NCI-H82 treated with DMSO at 0.1 percent for 48 hours (cell line): ENCODE results near the gene EIF4E.

Experiments used
- DNase-seq: peaks from one replicate; lab custom pipeline; 2025; ENCODE audit not compliant: unreplicated experiment; lab: John Stamatoyannopoulos, UW

EIF4E gene, protein sequence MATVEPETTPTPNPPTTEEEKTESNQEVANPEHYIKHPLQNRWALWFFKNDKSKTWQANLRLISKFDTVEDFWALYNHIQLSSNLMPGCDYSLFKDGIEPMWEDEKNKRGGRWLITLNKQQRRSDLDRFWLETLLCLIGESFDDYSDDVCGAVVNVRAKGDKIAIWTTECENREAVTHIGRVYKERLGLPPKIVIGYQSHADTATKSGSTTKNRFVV

DNA sequence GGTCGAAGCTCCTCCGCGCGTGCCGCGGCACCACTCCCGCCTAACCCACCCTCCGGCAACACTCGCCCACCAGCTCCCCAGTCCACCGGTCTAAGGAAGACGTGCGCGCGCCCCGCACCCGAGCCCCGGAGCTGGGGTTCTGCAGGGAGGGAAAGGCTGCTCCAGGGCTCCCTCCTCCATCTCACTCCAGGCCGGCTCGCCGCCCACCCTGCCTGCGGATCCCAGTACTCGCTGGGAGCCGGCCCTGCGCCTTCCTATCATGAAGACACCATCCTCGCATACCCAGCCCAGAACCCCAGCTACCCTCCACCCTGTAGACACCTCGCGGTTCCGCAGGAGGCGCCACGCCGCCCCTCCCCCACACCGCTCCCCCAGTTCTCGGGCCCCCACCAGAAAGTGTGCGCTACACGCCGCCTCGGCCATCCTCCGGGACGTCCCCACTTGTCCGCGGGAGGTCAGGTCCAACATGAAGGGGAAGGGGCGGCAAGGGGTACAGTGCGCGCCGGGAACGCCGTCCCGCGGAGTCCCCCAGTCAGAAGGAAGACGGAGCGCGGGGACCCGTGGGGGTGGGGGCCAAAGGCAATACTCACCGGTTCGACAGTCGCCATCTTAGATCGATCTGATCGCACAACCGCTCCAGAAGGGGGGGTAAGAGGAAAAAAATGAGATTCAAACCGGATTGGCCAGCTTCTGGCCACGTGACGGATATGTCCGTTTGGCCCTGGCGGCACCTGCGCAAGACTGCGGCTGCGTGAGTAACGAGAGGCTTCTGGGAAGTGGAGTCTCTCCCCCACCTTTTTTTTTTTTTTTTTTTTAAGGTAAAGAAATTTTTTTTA is at the start of gene EIF4E:
TSS of gene EIF4E (minus strand) at position 629 of the 836 bp plus-strand sequence. CDS start at position 608, 21 bp downstream.
- peak; percentile 87 for DNase-seq

DNA sequence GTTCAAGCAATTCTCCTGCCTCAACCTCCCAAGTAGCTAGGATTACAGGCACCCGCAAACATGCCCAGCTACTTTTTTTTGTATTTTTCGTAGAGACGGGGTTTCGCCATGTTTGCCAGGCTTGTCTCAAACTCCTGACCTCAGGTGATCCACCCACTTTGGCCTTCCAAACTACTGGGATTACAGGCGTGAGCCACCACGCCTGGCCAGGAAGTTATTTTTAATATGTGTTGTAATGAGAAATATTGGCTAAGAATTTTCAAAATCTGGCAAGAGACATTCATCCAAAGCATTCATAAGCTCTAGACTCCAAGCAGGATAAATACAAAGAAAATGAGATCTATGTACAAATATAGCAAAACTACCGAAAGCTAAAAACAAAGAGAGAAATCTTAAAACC is 48.6 kb upstream of the EIF4E start:
- DNase-seq, result no peak

DNA sequence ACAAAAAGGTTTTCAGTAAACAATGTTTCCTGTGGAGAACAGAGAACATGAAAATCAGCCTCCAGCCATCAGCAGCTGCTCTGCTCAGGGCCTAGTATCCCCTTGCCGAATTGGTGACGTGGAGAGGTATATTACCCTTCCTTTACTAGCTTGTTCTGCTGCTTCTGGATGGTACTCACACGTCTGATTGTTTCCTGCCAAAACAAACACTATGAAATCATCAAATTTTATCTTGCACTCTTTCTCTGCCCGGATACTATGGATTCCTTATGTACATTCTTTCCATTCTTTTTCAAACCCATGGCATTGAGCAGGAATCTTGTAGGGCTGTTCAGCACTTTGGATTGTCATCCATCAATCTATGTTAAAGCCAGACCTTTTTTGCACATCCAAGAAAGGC is 47.8 kb upstream of the EIF4E start:
- DNase-seq, result no peak

DNA sequence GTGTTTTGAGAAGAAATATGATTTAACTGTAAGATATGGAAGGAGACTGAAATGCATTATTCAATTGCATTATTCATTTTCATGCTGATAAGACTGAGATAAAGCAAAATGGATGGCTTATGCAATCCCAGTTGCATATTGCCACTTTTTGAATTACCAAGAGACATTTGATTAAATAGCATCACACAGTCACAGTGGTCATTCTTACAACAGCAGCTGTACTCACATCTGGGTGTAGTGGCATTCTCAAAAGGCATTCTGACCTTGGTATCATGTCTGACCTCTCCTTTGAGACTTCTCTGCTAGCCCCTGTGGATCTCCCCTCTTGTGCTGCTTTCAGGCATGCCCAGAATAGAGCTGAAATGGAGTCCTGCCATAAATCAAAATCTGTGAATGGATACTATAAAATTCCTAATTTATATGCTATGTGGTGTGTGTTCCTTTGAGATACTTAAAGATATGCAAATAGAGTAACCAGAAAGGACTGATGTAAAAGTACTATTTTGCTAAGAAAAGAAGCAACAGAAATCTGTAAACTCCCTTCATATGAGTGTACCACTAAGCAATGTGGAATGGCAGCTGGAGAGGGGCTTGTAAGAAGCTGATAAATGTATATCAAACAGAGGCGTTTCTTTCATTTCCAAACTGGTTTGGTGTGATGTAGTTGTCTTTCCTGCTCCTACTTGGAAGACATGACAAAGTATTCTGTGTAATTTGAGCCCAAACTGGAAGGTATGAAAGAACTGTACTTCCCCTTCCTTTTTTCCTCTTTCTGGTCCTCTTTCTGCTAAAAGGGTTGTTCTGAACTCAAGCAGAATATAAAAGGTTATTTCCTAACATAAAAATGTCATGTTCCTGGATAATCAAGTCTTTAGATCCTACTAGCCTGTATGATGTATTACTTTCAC is 41.2 kb upstream of the EIF4E start:
- no peak for DNase-seq

DNA sequence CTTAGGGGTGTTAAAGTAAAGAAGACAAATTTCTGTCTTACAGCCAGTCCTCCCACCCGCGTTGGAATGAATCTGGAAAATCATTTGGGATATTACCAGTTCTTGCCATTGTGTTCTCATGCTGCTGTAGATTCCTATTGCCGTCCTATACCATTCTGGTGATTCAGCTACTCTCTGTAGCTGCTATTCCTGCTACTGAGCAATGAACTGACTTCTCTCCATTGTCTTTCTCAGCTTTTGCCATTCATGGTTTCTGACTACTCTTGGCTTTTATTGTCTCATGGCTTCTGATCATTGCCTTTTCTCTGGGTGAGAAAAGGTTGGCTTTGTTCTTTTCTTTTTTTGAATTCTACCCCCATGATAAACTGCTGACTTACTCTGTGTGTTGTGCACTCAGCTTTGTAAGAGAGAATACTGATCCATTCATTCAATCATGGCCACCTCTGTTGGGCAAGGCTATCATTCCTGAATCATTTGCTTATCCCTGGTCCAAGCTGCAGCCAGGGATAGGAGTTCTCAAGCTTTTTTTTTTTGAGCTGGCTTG is 38.9 kb upstream of the EIF4E start:
- no peak for DNase-seq

DNA sequence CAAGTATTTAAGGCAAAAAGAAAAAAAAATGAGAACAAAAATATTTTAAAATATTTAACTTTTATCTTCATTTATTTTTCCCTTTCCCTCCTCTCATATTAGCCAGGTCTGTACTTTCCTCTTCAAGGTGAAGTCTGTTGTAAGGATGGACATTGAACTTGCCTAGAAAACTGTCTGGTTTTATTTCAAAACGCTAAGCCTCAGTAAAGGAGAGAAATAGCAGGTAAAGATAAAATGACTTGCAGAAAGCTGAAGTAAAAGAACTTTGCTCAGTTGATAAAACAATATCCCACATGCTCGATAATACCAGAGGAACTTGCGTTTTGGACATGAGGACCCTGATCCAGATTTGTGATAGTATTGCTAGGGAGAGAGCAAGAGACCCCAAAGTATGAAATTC is 38.0 kb upstream of the EIF4E start:
- DNase-seq, result no peak

DNA sequence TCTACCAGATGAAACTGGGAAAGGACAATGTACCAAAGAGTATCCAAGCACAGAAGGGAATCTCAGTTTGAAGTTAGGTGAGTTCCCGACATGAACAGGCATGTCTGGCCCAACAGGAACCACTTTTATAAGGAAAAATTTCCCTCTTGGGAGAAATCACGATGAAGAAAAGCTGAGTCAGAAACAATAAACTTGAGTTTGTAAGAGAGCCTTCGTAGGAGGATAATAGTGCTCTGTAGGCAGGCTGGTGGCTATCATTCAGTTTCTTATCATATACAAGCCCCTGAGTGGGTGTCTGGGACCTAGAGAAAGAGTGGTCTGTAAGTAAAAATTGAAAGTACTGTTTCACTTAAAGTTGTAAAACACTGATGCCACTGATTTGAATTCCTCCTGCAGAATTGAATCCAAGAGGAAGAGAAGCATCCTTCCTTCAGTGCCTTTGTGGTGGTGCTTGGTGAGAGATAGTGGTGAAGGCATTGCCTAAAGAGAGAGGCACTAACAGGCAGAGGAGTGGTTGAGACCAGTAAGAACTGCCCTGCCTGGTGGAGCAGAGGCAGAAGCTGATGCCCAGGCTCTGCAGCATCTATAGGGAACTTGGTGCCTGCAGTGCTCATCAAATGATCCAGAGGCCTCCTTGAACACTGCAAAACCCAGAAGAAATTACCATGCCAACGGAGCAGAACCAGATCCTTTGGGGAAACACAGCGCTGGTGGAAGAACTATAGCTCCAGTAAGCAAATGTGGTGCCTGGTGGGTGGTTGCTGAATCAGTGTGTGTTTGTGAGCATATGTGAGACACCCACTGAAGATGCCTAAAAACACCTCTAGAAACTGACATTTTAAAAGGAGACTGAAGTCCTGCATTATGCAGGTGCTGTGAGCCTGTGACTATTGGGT is 34.9 kb upstream of the EIF4E start:
- DNase-seq, result no peak

DNA sequence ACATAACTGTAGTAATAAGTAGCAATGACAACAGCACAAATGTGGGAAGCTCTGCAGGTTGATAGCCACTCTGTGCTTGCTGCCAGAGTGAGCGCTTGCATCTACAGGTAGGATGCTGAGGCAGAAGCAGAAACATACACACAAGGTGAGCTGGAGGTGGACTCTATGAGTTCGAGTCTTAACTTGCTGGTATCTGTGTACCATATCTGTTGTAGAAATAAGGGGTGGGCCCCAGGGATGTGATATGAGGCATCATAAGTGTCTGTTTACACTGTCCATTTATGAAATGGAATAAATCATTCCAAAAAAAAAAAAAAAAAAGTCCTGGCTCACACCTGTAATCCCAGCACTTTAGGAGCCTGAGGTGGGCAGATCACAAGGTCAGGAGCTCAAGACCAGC is 32.8 kb upstream of the EIF4E start:
- DNase-seq, result no peak

DNA sequence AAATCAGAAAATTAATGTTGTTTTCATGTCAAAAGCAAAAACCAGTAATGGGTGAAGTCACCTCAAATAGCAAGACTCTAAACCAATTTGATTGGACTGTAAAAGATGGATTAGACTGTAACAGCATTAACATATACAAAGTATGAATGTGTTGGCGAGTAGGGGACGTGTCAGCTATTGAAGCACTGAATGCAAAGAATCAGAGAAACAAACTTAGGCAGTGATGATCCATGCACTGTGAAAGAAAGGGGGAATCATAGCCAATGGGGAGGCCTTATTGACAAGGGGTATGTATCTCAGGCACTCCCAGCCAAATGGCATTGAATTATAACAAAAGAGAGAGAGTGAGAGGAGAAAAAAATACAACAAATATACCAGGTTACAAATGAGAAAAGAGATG is 30.5 kb upstream of the EIF4E start:
- no peak for DNase-seq

DNA sequence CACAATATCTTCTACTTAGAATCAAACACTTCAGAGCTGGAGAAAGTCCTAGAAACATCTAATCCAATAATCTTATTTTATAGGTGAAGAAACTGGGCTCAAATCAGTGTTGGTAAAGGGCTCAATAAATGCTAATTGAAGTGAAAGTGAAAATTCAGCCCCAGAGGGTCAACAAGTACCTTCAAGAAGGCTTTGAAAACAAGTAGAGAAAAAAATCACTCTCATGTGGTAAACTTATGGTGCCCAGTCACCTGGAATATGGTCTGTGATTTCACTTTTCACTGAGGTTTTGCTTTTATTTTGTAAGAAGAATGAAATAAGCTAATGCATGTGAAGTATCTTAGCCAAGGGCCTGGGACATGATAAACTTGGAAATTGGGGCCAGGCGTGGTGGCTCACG is 29.1 kb upstream of the EIF4E start:
- DNase-seq, result no peak

DNA sequence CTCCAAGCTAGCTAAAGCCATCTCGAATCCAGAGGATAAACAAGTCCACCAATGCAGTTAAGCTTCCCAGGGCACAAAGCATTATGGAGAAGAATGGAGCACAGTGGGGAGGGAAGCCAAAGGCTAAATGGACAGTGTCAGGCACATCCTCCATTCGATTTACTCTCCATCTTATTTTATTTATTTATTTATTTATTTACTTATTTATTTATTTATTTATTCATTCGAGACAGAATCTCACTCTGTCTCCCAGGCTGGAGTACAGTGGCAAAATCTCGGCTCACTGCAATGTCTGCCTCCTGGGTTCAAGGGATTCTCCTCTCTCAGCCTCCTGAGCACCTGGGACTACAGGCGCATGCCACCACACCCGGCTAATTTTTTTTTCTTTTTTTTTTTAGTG is 26.3 kb upstream of the EIF4E start:
- no peak for DNase-seq

DNA sequence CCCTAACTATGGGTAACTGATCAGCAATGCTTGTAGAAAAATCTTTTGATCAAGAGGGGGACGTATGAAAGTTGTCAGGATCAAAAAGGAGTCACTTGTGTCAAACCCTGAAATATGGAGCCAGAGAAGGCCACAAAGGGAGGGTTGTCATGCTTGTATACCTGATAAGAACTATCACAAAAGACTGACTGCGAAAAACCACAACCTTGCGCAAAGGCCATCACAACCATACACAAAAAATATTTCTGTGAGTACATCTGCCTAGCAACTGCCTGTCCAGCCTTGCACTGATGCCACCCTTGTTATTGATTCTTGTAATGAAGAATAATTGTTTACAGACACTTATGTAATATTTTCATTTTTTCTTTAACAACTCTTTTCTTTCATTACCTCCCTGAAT is 22.8 kb upstream of the EIF4E start:
- DNase-seq, result no peak

DNA sequence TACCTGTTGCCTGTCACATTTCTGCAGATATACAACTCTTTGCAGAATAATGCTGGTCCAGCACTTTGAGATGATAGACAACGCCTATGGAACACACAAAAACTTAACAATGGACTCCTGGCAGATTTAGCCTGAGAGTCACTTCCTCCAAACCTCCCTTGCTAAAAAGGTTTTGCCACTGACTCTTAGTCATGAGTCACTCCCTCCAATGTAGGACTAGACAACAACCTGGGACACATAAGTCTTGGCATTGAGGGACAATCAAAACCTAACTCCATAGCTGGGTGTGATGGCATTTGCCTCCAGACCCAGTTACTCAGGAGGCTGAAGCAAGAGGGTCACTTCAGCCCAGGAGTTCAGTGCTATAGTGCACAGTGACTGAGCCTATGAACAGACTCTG is 22.0 kb upstream of the EIF4E start:
- no peak for DNase-seq

DNA sequence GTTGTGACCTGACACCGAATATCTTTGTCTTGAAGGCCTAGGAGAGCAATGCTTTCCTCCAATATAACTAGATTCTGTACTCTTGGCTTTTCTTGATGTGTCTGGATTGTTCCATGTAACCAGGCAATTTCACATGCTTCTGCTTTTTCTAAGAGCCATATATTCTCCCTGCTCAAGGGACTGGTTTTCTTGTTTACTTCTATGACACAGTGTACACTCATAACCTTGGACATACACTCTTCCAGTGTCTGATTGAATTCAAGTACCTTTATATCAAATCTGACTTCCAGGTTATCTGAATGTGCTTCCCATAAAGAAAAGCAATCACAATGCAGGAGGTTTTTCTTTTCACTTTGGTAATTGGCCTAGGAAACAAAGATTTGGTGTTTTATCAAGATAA is 17.4 kb upstream of the EIF4E start:
- DNase-seq, result no peak

DNA sequence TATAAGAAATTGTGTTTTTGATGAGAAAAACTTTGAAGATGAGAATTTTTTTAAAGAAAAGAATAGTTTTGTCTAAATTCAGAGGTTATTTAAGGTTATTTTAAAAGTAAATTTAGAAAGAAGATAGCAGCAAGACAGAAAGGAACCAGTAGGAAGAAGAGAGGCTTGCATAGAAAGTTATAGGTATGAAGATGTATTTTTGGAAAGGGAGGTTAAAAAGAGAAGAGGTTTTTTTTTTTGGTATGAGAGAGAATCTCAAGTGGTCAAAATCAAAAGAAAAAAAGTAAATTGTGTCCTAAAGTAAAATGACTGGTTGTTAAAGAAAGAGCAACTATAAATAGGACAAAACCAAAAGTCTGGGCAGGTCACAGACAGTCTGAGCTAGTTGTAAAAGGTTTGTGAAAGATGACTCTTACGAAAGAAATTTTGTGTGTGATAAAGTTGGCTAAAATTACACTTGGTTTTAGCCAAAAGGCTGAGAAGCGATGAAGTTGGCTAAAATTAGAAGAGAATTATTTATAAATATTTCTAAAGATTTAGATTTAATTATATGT is 16.4 kb upstream of the EIF4E start:
- DNase-seq, result no peak

DNA sequence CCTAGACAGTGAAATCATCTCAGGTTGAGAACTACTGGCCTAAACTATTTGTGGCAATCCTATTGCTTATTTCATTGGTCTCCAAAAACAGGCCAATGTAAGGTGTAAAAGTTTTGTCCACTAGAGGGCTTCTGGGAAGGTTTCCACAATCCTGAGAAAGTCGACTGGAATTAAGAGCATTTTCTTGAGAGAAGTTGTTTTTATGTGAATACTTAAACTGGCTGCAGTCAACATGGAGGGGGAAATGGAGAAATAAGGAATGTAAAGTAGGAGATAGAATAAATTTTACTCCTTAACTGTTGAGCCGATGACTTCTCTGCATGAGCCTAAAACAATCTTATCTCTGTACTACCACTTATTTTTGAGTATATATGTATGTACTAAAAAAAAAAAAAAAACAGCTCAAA is 11.0 kb upstream of the EIF4E start:
- peak; percentile 8 for DNase-seq

DNA sequence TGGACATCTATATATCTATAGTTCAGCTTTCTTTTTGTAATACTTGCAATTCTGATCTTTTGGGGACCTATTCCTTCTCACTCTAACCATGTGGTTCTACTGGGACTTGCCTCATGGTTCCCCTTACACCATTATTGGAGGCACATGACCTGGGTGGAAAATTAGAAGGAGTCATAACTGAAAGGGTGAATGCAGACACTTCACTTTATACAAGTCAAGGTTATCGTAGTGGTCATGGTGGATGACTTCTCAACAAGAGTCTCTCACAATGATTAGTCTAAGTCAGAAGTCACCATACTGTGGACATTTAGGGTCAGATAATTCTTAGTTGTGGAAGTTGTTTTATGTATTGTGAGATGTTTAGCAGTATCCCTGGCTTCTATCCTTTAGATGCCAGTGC is 10.5 kb upstream of the EIF4E start:
- no peak for DNase-seq

DNA sequence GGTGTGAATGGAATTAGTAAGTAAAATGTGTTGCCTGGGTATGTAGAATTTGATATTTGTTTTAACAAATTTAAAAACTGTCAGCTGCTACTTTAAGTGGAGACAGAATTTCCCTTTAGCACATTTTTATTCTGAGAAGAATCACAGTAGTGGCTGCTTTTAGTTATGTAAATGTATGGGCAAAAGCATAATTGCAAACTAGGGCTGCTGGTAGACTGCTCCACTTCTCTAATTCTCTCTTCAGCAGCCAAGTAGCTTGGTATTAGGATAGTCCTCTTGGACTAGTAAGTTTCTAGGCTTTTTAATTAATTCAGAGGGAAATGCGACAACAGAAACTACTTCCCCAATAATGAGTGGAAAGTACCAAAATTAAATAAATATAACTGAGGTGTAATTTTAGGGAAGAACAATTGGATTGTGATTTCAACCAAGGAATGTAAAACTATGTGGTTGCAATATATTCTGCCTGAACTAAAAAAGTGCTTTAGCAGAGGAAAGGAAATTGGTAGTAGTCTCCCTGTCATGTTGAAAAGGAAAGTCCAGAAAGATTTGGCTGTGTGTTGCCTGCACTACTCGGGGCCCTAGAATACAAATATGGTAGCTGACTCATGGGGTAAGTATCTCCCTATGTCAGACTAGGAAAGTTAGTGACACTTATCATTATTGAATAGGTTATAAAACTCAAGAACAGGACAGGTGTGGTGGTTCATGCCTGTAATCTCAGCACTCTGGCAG is 9.2 kb upstream of the EIF4E start:
- DNase-seq, result no peak

DNA sequence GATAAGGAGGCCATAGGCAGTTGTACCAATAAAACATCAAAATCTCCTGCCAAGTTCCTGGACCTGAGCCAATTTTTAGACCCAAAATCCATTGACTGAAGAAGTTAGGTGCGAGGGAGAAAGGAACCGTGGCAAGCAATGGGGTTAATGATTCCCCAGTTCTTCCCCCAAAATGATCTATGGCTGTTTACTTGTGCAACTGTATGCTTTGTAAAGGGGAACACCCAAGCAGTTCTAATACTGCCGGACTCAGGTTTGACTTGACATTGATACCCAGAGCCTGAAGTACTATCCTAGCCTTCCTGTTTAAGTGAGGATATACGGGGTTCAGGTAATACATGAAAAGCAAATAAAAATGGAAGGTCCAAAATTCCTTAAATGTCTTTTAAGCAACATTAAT is 6.7 kb upstream of the EIF4E start:
- DNase-seq, result no peak
